OCI-LY7 (cell line): Measurements from ENCODE around the gene DENND1A. TPM values are rescaled to one million over a fixed set of nuclear protein-coding genes. Genes with fewer than 3 reads are reported as not detected.

ENCODE experiments used
- BruUV-seq: library from RNA; stranded (reverse); fragments of 400-500 nt; replicated peaks from 2 replicates; lab custom pipeline; 2021; lab: Mats Ljungman, UMichigan
- CTCF ChIA-PET: fragments of 300-600 bp; sonication (Branson Sonifier 250); formaldehyde crosslinking; loops from one replicate; lab custom pipeline; 2022; ENCODE audit warnings: antibody characterized with exemption; ENCODE audit not compliant: unreplicated experiment; lab: Charles Lee
- POLR2A ChIA-PET: fragments of 300-600 bp; sonication (Branson Sonifier 250); formaldehyde crosslinking; loops from one replicate; lab custom pipeline; 2022; ENCODE audit warnings: antibody characterized with exemption; lab: Charles Lee
- DNase-seq: peaks from one replicate; pipeline ENCODE4 v3.0.0-alpha.2; 2015; ENCODE audit warnings: low spot score
- H2AFZ ChIP-seq: fragments of 200-600 bp; sonication (generic), shearing (Covaris generic); 2 replicates; pipeline ENCODE4 v1.6.1; 2014; ENCODE audit warnings: mild to moderate bottlenecking, antibody characterized with exemption, low read length, moderate library complexity
- H3K27ac ChIP-seq: fragments of 200-600 bp; sonication (generic); 2 replicates; pipeline ENCODE4 v1.5.1; 2014; ENCODE audit warnings: mixed run types, low read depth, mild to moderate bottlenecking, moderate library complexity, low read length, inconsistent platforms; ENCODE audit not compliant: poor library complexity, severe bottlenecking
- H3K36me3 ChIP-seq: fragments of 200-600 bp; sonication (generic); 2 replicates; pipeline ENCODE4 v1.6.1; 2014; ENCODE audit warnings: mild to moderate bottlenecking, antibody characterized with exemption, low read length, moderate library complexity, mixed read lengths; ENCODE audit not compliant: insufficient read depth
- H3K4me1 ChIP-seq: fragments of 200-600 bp; sonication (generic); 2 replicates; pipeline ENCODE4 v1.5.1; 2014; ENCODE audit warnings: mild to moderate bottlenecking, low read length; ENCODE audit not compliant: insufficient read depth, poor library complexity, severe bottlenecking
- H3K4me2 ChIP-seq: fragments of 200-600 bp; sonication (generic); 2 replicates; pipeline ENCODE4 v1.6.1; 2014; ENCODE audit warnings: mild to moderate bottlenecking, low read length
- H3K4me3 ChIP-seq: fragments of 200-600 bp; sonication (generic); 2 replicates; pipeline ENCODE4 v1.5.1; 2014; ENCODE audit warnings: mild to moderate bottlenecking, low read depth, low read length; ENCODE audit not compliant: poor library complexity, severe bottlenecking
- H3K79me2 ChIP-seq: fragments of 200-600 bp; sonication (generic); 2 replicates; pipeline ENCODE4 v1.6.1; 2016; ENCODE audit warnings: low read depth, mild to moderate bottlenecking, low read length, moderate library complexity, mixed read lengths; ENCODE audit not compliant: insufficient read depth
- H3K9me2 ChIP-seq: fragments of 200-600 bp; sonication (generic); 2 replicates; pipeline ENCODE4 v1.6.1; 2016; ENCODE audit warnings: mild to moderate bottlenecking, low read length, mixed read lengths; ENCODE audit not compliant: insufficient read depth
- H3K9me3 ChIP-seq: fragments of 200-600 bp; sonication (generic); 2 replicates; pipeline ENCODE4 v1.6.1; 2014; ENCODE audit warnings: mild to moderate bottlenecking, mixed run types, low read length, mixed read lengths
- H4K20me1 ChIP-seq: fragments of 200-600 bp; sonication (generic); 2 replicates; pipeline ENCODE4 v1.6.1; 2014; ENCODE audit warnings: mild to moderate bottlenecking, antibody characterized with exemption, low read length, moderate library complexity, mixed read lengths; ENCODE audit not compliant: insufficient read depth
- CTCF ChIP-seq: fragments of 200-600 bp; sonication (generic); conservative IDR thresholded peaks from 2 replicates; pipeline ENCODE4 v1.5.1; 2014; ENCODE audit warnings: mild to moderate bottlenecking, antibody characterized with exemption, low read length, moderate library complexity, mixed read lengths
- EZH2phosphoT487 ChIP-seq: fragments of 200-600 bp; sonication (generic); IDR thresholded peaks from 2 replicates; pipeline ENCODE4 v1.6.1; 2018; ENCODE audit warnings: low read depth, borderline replicate concordance, mild to moderate bottlenecking, mixed run types, antibody characterized with exemption, low read length, moderate library complexity, mixed read lengths
- intact Hi-C: fragments of 100-400 bp; cut with micrococcal nuclease; formaldehyde crosslinking; loops from one replicate; pipeline ENCODE4 v1.10.0; 2022; ENCODE audit not compliant: unreplicated experiment
- total RNA-seq, 2 experiments: library from RNA; depleted of rRNA in 1 of 2; stranded (reverse); fragments of >200 nt in 1 of 2; shearing (Covaris generic) in 1 of 2; gene quantifications; 2 replicates each; pipeline ENCODE4 v1.2.3, GENCODE V29; 2014 to 2022

Gene DENND1A
- total RNA-seq, 2 experiments from 2014 or later: 17.9 to 36.3 TPM

GRCh38 chr9:123471843-123472570 is 457.9 kb downstream of the DENND1A start:
- CTCF ChIA-PET: no interaction called here
- Histone ChIP-seq H4K20me1 (no peaks in the 10 kb centered on the region), H3K36me3 (no peaks in the 10 kb centered on the region), H2AFZ (no peak overlapping the region), H3K9me2 (no peaks in the 10 kb centered on the region), H3K27ac (no peak overlapping the region), H3K4me2 (no peak overlapping the region), H3K4me3 (no peak overlapping the region), H3K4me1 (peaks cover 15% of the 10 kb centered on the region), H3K9me3 (no peaks in the 10 kb centered on the region), H3K79me2 (no peaks in the 10 kb centered on the region)
- TF ChIP-seq CTCF (no peak), EZH2phosphoT487 (no peak)
- no TSS peak for BruUV-seq
- POLR2A ChIA-PET: no interaction called here
- DNase-seq: peak; percentile 8
- intact Hi-C loops: no loop called here

GRCh38 chr9:123470991-123471770 is 458.7 kb downstream of the DENND1A start:
- Histone ChIP-seq H3K9me3 (no peaks in the 10 kb centered on the region), H3K4me2 (no peak overlapping the region), H3K9me2 (no peaks in the 10 kb centered on the region), H4K20me1 (no peaks in the 10 kb centered on the region), H2AFZ (no peak overlapping the region), H3K27ac (no peak overlapping the region), H3K4me1 (peaks cover 15% of the 10 kb centered on the region), H3K79me2 (no peaks in the 10 kb centered on the region), H3K36me3 (no peaks in the 10 kb centered on the region), H3K4me3 (no peak overlapping the region)
- ChIA-PET CTCF (no interaction called here), POLR2A (interaction anchor here (0.6 kb wide), 1 partner anchor 11 kb away, joined by 3 read pairs; no protein-coding TSS in a partner anchor)
- intact Hi-C loops: no loop called here
- BruUV-seq: no TSS peak
- DNase-seq: no peak
- TF ChIP-seq EZH2phosphoT487 (no peak), CTCF (no peak)
